Left lung (tissue), 10 donors: Measurements from ENCODE around the gene FKRP. TPM values are rescaled to one million over a fixed set of nuclear protein-coding genes. Genes with fewer than 3 reads are reported as not detected.
"Not testable (repeated sequence)": the region's sequence is repeated elsewhere in the genome, so short reads cannot be mapped to it uniquely, and the experiment has no call there.

ENCODE experiments used
- ATAC-seq: fragments of 200-7000 bp; cut with Tn5 transposase; one replicate; pipeline ENCODE4 v1.9.1; 2020; ENCODE audit warnings: moderate library complexity
- DNase-seq, 4 donors: peaks; one replicate each; pipeline ENCODE4 v3.0.0-alpha.2; 2013 to 2020
- H3K27ac ChIP-seq, 2 donors: fragments of 200-600 bp; sonication (generic) in 1 of 2; one replicate each; pipeline versions ENCODE4 v1.5.0 to v1.8.0; 2020 to 2021
- H3K27me3 ChIP-seq, 2 donors: fragments of 200-600 bp; sonication (generic) in 1 of 2; one replicate each; pipeline versions ENCODE4 v1.5.0 to v1.8.0; 2020 to 2021
- H3K36me3 ChIP-seq, 2 donors: fragments of 200-600 bp; sonication (generic) in 1 of 2; one replicate each; pipeline versions ENCODE4 v1.5.0 to v1.8.0; 2020 to 2021
- H3K4me1 ChIP-seq, 2 donors: fragments of 200-600 bp; one replicate each; pipeline ENCODE4 v1.8.0; 2021
- H3K4me3 ChIP-seq, 2 donors: fragments of 200-600 bp; sonication (generic) in 1 of 2; one replicate each; pipeline versions ENCODE4 v1.5.0 to v1.8.0; 2020 to 2021; ENCODE audit warnings: mild to moderate bottlenecking in 1 of 2
- H3K9me3 ChIP-seq, 2 donors: fragments of 200-600 bp; sonication (generic) in 1 of 2; one replicate each; pipeline versions ENCODE4 v1.5.0 to v1.8.0; 2020 to 2021
- CTCF ChIP-seq, 2 donors: fragments of 200-600 bp; sonication (generic) in 1 of 2; IDR thresholded peaks; one replicate each; pipeline versions ENCODE4 v1.5.0 to v1.8.0; 2021; ENCODE audit warnings: antibody characterized with exemption in 2 of 2
- intact Hi-C, 2 donors: fragments of 100-400 bp; cut with DNase I; formaldehyde crosslinking; loops; one replicate each; pipeline versions ENCODE4 v1.11.2 to v1.14.2; 2022
- polyA plus RNA-seq, 6 donors: library from polyadenylated mRNA; unstranded; fragments of 120-200 nt; gene quantifications; one replicate each; pipeline ENCODE4 v1.2.1, GENCODE V29; 2013; ENCODE audit not compliant: insufficient read length in 6 of 6
- total RNA-seq, 2 donors: library from RNA; stranded (reverse); fragmentation: NEBNext Ultra II Directional; extraction: Animal tissue kit (Norgen Biotek cat#: 25700); gene quantifications; one replicate each; pipeline ENCODE4 v1.2.1, GENCODE V29; 2021
- donor health status: DM: no; HTN: yes; CAD: no.
- donor health status: DM: no; HTN: no; CAD: no.

FKRP gene
- total and polyA plus RNA-seq, 8 donors: 18.8 to 29.6 (median 23.2) TPM

DNA sequence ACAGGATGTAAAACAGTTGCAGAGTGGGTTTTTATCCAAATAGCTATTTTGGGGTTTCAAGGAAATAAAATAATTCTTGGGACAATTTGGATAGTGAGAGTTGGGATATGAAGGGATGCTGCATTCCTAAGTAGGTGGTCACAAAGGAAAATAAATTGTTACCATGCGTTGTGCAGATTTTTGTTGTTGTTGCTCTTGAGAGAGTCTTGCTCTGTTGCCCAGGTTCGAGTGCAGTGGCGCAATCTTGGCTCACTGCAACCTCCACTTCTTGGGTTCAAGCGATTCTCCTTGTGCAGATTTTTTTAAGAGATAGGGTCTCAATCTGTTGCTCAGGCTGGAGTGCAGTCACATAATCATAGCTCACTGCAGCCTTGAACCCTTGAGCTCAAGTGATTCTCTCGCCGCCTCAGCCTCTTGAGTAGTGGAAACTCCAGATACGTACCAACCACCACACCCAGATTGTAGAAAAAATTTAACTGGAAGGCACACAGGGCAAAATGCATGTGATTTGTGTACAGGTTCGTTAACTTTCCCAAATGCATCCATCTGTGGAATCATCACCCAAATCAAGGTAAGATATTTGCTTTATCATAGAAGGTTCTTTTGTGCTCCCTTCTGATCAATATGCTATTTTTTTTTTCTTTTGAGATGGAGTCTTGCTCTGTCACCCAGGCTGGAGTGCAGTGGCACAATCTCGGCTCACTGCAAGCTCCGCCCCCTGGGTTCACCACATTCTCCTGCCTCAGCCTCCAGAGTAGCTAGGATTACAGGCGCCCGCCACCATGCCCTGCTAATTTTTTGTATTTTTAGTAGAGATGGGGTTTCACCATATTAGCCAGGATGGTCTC lies 26.5 kb downstream of the FKRP start:
- intact Hi-C loops: no loop called here
- ATAC-seq (peak; percentile 87), DNase-seq (peak in 1 of 4 donors; percentile 38)
- Histone ChIP-seq H3K27ac (no peak overlapping the region), H3K4me3 (no peak overlapping the region), H3K9me3 (no peaks in the 10 kb centered on the region), H3K4me1 (no peaks in the 10 kb centered on the region), H3K27me3 (no peaks in the 10 kb centered on the region), H3K36me3 (peaks cover 0 to 33% of the 10 kb centered on the region in 2 donors)
- no peak for TF ChIP-seq CTCF (IDR thresholded peaks at IDR 0.05)

DNA sequence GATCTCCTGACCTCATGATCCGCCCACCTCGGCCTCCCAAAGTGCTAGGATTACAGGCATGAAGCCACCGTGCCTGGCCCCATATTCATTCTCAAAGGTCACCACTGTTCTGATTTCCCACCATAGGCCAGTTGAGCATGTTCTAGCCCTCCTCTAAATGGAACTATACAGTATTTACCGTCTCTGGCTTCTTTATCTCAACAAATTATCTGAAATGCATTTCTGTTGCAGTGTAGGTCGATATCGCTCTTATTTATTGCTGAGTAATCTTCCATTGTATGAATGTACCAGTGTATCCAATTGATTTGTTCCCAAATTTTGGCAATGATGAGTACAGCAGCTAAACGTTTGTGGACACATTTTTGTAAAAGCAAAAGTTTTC lies 27.2 kb downstream of the FKRP start:
- H3K4me3 ChIP-seq: no peak overlapping the region
- H3K27me3 ChIP-seq: no peaks in the 10 kb centered on the region
- peaks cover 0 to 3% of the 10 kb centered on the region in 2 donors for H3K4me1 ChIP-seq
- no peak for DNase-seq
- no peaks in the 10 kb centered on the region for H3K9me3 ChIP-seq
- ATAC-seq: no peak
- no peak overlapping the region for H3K27ac ChIP-seq
- peaks cover 0 to 40% of the 10 kb centered on the region in 2 donors for H3K36me3 ChIP-seq
- TF ChIP-seq CTCF (IDR thresholded peaks at IDR 0.05): no peak
- intact Hi-C loops: no loop called here

DNA sequence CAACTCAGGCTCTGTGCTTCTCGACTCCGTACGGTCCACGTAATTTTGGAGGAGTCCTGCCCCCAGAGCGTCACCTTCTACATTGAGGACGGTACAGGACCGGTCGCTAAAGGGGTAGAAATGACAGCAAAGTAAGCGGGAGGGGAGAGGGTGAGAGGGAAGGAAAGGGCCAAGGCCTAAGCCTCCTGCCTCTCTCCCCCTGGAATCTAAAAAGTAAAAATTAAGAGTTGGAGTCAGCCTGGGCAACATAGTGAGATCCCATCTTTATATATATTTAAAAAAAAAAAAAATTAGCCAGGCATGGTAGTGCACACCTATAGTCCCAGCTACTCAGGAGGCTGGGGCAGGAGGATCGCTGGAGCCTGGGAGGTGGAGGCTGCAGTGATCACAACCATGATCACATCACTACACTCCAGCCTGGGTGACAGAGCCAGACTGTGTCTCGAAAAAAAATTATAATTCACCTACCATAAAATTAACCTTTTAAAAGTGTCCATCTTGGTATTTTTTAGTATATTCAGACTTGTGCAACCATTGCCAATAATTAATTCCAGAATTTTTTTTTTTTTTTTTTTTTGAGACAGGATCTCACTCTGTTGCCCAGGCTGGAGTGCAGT lies 29.9 kb downstream of the FKRP start:
- Histone ChIP-seq H3K4me1 (peaks cover 0 to 20% of the 10 kb centered on the region in 2 donors), H3K27me3 (no peaks in the 10 kb centered on the region), H3K9me3 (no peaks in the 10 kb centered on the region), H3K36me3 (peaks cover 0 to 67% of the 10 kb centered on the region in 2 donors), H3K4me3 (no peak overlapping the region), H3K27ac (no peak overlapping the region)
- TF ChIP-seq CTCF (IDR thresholded peaks at IDR 0.05): no peak
- intact Hi-C loops: no loop called here
- ATAC-seq (no peak), DNase-seq (no peak)

DNA sequence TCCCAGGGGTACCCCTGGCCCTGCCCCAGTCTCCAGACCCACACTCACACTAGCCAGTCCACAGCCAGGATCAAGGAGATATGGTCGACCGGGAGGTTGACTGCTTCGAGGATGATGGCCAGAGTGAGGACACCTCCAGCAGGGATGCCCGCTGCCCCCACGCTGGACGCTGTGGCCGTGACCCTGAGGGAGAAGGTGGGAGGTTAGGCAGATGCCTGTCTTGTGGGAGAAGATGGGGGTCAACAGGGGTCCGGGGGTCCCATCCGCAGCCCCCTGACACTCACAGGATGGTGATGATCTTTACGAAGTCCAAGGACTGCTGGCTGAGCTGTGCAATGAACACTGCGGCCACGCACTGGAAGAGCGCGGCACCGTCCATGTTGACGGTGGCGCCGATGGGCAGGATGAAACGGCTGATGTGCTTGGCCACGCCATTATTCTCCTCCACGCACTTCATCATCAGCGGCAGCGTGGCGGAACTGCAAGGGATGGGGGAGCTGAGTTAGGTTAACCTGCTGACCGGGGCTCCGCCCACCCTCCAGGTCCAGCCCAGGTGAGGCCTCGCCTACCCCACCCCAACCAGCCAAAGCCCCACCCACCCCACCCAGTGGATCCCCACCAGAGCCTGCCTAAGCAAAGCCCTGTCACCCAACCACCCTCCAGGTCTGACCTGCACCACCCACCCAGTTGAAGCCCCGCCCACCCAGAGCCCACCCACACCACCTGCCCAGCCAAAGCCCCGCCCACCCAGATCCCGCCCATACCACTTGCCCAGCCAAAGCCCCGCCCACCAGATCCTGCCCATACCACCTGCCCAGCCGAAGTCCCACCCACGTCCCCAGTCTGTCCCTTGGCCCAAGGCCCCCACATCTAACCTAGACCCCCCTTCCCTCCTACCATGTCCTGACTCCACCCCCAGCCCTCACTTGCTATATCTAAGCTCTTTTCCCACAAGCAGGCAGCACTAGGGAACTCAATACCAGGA lies 31.4 kb downstream of the FKRP start:
- ATAC-seq: no peak
- H3K4me3 ChIP-seq: no peak overlapping the region
- H3K9me3 ChIP-seq: no peaks in the 10 kb centered on the region
- intact Hi-C loops: no loop called here
- TF ChIP-seq CTCF (IDR thresholded peaks at IDR 0.05): no peak
- no peak for DNase-seq
- peaks cover 0 to 20% of the 10 kb centered on the region in 2 donors for H3K4me1 ChIP-seq
- H3K27ac ChIP-seq: no peak overlapping the region
- H3K27me3 ChIP-seq: no peaks in the 10 kb centered on the region
- peaks cover 0 to 82% of the 10 kb centered on the region in 2 donors for H3K36me3 ChIP-seq

- H3K27me3 ChIP-seq, H3K9me3 ChIP-seq, H3K4me3 ChIP-seq, intact Hi-C loops, DNase-seq: not testable (repeated sequence)
- Histone ChIP-seq H3K27ac (peak overlapping the region in 1 of 2 donors; percentile 38), H3K36me3 (peaks cover 0 to 91% of the 10 kb centered on the region in 2 donors), H3K4me1 (peaks cover 0 to 20% of the 10 kb centered on the region in 2 donors)
- ATAC-seq: peak; percentile 23
Measured at GRCh38 chr19:46777956-46778645, 32.2 kb downstream of the FKRP start.
